HepG2 (cell line): Measurements from ENCODE around the gene YPEL3. TPM values are rescaled to one million over a fixed set of nuclear protein-coding genes. Genes with fewer than 3 reads are reported as not detected.

Experiments
- AGO2 ChIP-seq: fragments of 200-400 bp; formaldehyde crosslinking; optimal IDR thresholded peaks from 2 replicates; pipeline ENCODE3; 2017; ENCODE audit warnings: mild to moderate bottlenecking, low read depth, low read length, moderate library complexity
- ARNT ChIP-seq: fragments of 450-650 bp; IDR thresholded peaks from 2 replicates; pipeline ENCODE4 v1.6.1; 2017
- BRCA1 ChIP-seq: sonication (generic); formaldehyde crosslinking; IDR thresholded peaks from 2 replicates; pipeline ENCODE4 v1.4.0; 2020; ENCODE audit warnings: missing genetic modification reagents
- CC2D1A ChIP-seq: sonication (generic); formaldehyde crosslinking; IDR thresholded peaks from 2 replicates; pipeline ENCODE4 v1.8.1; 2023; ENCODE audit warnings: mild to moderate bottlenecking, missing genetic modification reagents
- DNMT1 ChIP-seq: sonication (generic); formaldehyde crosslinking; IDR thresholded peaks from 2 replicates; pipeline ENCODE4 v1.5.1; 2020; ENCODE audit warnings: mild to moderate bottlenecking, missing genetic modification reagents
- DPF2 ChIP-seq: sonication (generic); formaldehyde crosslinking; IDR thresholded peaks from 2 replicates; pipeline ENCODE4 v1.4.0; 2020; ENCODE audit warnings: mild to moderate bottlenecking, low read depth, missing genetic modification reagents, borderline replicate concordance
- ETV5 ChIP-seq: IDR thresholded peaks from 2 replicates; pipeline ENCODE4 v1.6.1; 2018; ENCODE audit warnings: missing biosample characterization, missing genetic modification reagents, inconsistent platforms, borderline replicate concordance
- KLF12 ChIP-seq: sonication (generic); formaldehyde crosslinking; IDR thresholded peaks from 2 replicates; pipeline ENCODE4 v1.4.0; 2020; ENCODE audit warnings: missing genetic modification reagents, borderline replicate concordance
- MAFK ChIP-seq, 2 experiments: IDR thresholded peaks in 1 of 2; conservative IDR thresholded peaks in 1 of 2; 2 replicates each; pipeline ENCODE4 v1.6.1; 2011; ENCODE audit warnings: improper control_type of control experiment in 2 of 2, low read length in 2 of 2
- MZF1 ChIP-seq: sonication (generic); formaldehyde crosslinking; IDR thresholded peaks from 2 replicates; pipeline ENCODE4 v1.8.1; 2023; ENCODE audit warnings: mild to moderate bottlenecking, missing genetic modification reagents, borderline replicate concordance
- RAD21 ChIP-seq: fragments of 450-650 bp; formaldehyde crosslinking; IDR thresholded peaks from 2 replicates; pipeline ENCODE4 v1.5.0; 2020; ENCODE audit warnings: mild to moderate bottlenecking
- RXRA ChIP-seq: sonication (generic); formaldehyde crosslinking; IDR thresholded peaks from 2 replicates; pipeline ENCODE4 v1.5.1; 2020; ENCODE audit warnings: missing genetic modification reagents
- SP4 ChIP-seq: sonication (generic); formaldehyde crosslinking; IDR thresholded peaks from 2 replicates; pipeline ENCODE4 v1.8.1; 2023; ENCODE audit warnings: mild to moderate bottlenecking, missing genetic modification reagents
- STAG1 ChIP-seq: sonication (generic); formaldehyde crosslinking; IDR thresholded peaks from 2 replicates; pipeline ENCODE4 v1.4.0; 2020; ENCODE audit warnings: missing genetic modification reagents
- TARDBP ChIP-seq: sonication (generic); formaldehyde crosslinking; IDR thresholded peaks from 2 replicates; pipeline ENCODE4 v1.8.0; 2022; ENCODE audit warnings: mild to moderate bottlenecking, missing genetic modification reagents
- YEATS2 ChIP-seq: sonication (generic); formaldehyde crosslinking; IDR thresholded peaks from 2 replicates; pipeline ENCODE4 v1.4.0; 2020; ENCODE audit warnings: missing genetic modification reagents, borderline replicate concordance
- ZFP36 ChIP-seq: fragments of 150-350 bp; IDR thresholded peaks from 2 replicates; pipeline ENCODE4 v1.6.1; 2018; ENCODE audit warnings: borderline replicate concordance, low read length, low read depth; ENCODE audit not compliant: partially characterized antibody
- ZFYVE20 ChIP-seq: sonication (generic); formaldehyde crosslinking; IDR thresholded peaks from 2 replicates; pipeline ENCODE4 v1.8.0; 2023; ENCODE audit warnings: low read depth, mild to moderate bottlenecking, moderate library complexity, missing genetic modification reagents, borderline replicate concordance
- ZNF207 ChIP-seq: fragments of 450-650 bp; IDR thresholded peaks from 2 replicates; pipeline ENCODE4 v1.6.1; 2016; ENCODE audit warnings: antibody characterized with exemption, borderline replicate concordance
- ZNF253 ChIP-seq: sonication (generic); formaldehyde crosslinking; IDR thresholded peaks from 2 replicates; pipeline ENCODE4 v1.8.0; 2022; ENCODE audit warnings: mild to moderate bottlenecking, missing genetic modification reagents, borderline replicate concordance
- ZNF337 ChIP-seq: sonication (generic); formaldehyde crosslinking; IDR thresholded peaks from 2 replicates; pipeline ENCODE4 v1.5.1; 2020; ENCODE audit warnings: missing genetic modification reagents, low read depth, mild to moderate bottlenecking, borderline replicate concordance
- ZNF614 ChIP-seq: IDR thresholded peaks from 2 replicates; pipeline ENCODE4 v1.6.1; 2018; ENCODE audit warnings: missing biosample characterization, missing genetic modification reagents, inconsistent platforms, borderline replicate concordance
- ZNF629 ChIP-seq: sonication (generic); formaldehyde crosslinking; conservative IDR thresholded peaks from 2 replicates; pipeline ENCODE4 v1.5.0; 2020; ENCODE audit warnings: missing genetic modification reagents
- ZNF775 ChIP-seq: sonication (generic); formaldehyde crosslinking; IDR thresholded peaks from 2 replicates; pipeline ENCODE4 v1.4.0; 2020; ENCODE audit warnings: missing genetic modification reagents, mild to moderate bottlenecking, moderate library complexity, borderline replicate concordance
- ZSCAN21 ChIP-seq: sonication (generic); formaldehyde crosslinking; IDR thresholded peaks from 2 replicates; pipeline ENCODE4 v1.8.0; 2022; ENCODE audit warnings: mild to moderate bottlenecking, missing genetic modification reagents, moderate library complexity, borderline replicate concordance
- polyA plus RNA-seq, 8 experiments: library from polyadenylated mRNA; depleted of rRNA in 3 of 8; stranded (reverse) in 7 of 8; unstranded in 1 of 8; fragments of >200 nt; fragmentation: Illumina TruSeq in 4 of 8; extraction: Trizol in 4 of 8; gene quantifications; 2 replicates each; pipeline versions ENCODE4 v1.2.1 to v1.2.3, GENCODE V29; 2011 to 2016; ENCODE audit warnings: low read depth in 4 of 8, missing spikeins in 1 of 8, mixed read lengths in 1 of 8; ENCODE audit not compliant: insufficient read depth in 1 of 8
- total RNA-seq, 5 experiments: library from RNA; depleted of rRNA; stranded (reverse); fragments of >200 nt; fragmentation: Illumina TruSeq; extraction: Trizol; gene quantifications; 2 replicates each; pipeline ENCODE4 v1.2.3, GENCODE V29; 2016; ENCODE audit warnings: low read depth in 1 of 5
- TF ChIP-seq, protein P1 (sequence below): sonication (generic); formaldehyde crosslinking; IDR thresholded peaks from 2 replicates; pipeline ENCODE4 v1.4.0; 2020; ENCODE audit warnings: missing genetic modification reagents
- TF ChIP-seq, protein P2 (sequence below): sonication (generic); formaldehyde crosslinking; IDR thresholded peaks from 2 replicates; pipeline ENCODE4 v1.5.1; 2020; ENCODE audit warnings: missing genetic modification reagents, mild to moderate bottlenecking, borderline replicate concordance
- TF ChIP-seq, protein P3 (sequence below): sonication (generic); formaldehyde crosslinking; IDR thresholded peaks from 2 replicates; pipeline ENCODE4 v1.8.0; 2022; ENCODE audit warnings: missing genetic modification reagents, low read depth, mild to moderate bottlenecking, borderline replicate concordance

The YPEL3 gene
- total and polyA plus RNA-seq, 2 of the 13 experiments (the other 11 are each of a cell fraction or from before 2014, with no cell fraction given): 5.4 to 47.0 TPM

DNA sequence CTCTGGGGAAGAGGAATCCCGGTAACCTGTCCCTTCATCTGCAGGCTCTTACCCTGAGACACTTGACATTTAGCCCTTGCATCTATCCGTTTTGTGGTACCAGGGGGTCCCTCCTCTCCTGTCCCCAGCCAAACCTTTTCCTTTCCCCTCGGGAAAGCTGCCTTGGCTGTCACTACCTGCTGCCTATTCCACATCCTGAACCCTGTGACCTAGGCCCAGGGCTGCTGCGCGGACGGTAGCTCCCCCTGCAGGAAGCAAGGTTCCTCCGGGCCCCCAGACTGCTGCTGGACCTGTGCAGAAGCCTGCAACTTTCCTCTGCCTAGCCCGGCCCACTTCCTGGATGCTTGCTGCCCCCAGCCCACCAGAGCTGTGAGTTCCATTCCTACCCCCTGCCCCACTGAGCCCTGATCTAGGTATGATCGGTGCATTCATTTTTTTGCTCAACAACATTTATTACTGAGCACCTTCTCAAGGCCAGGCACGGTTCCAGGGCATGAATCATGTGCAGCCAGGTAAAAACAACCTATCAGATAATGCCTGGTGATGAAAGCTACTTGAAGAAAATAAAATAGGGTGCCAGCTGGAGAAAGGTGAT is 41.0 kb downstream of the YPEL3 start (continued):
- TF ChIP-seq, protein P1, sequence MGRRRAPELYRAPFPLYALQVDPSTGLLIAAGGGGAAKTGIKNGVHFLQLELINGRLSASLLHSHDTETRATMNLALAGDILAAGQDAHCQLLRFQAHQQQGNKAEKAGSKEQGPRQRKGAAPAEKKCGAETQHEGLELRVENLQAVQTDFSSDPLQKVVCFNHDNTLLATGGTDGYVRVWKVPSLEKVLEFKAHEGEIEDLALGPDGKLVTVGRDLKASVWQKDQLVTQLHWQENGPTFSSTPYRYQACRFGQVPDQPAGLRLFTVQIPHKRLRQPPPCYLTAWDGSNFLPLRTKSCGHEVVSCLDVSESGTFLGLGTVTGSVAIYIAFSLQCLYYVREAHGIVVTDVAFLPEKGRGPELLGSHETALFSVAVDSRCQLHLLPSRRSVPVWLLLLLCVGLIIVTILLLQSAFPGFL: no peak
- TF ChIP-seq SP4 (no peak), TARDBP (0 out of 2 replicates have a peak, but pooled peaks have one; percentile 50), KLF12 (CRISPR knock-in tag) (no peak), ZNF207 (no peak), AGO2 (no peak), ZNF775 (CRISPR knock-in tag) (no peak), ARNT (no peak), ETV5 (CRISPR knock-in tag) (peak; percentile 54; the same call in 1 of the 2 replicates), ZNF629 (CRISPR knock-in tag) (no peak), STAG1 (CRISPR knock-in tag) (peak; percentile 75), DPF2 (CRISPR knock-in tag) (no peak), ZFP36 (no peak), ZNF253 (no peak), MAFK (conservative IDR thresholded peaks at IDR 0.05 in 1 of 2, IDR thresholded peaks at IDR 0.05 in 1 of 2; ENCODE audit: low read length in 2 of 2) (no peak), RXRA (CRISPR knock-in tag) (peak; percentile 65; the same call in 1 of the 2 replicates), ZNF614 (CRISPR knock-in tag) (peak; percentile 37; the same call in 1 of the 2 replicates), BRCA1 (CRISPR knock-in tag) (no peak), CC2D1A (CRISPR knock-in tag) (no peak), YEATS2 (CRISPR knock-in tag) (peak; percentile 48; the same call in 1 of the 2 replicates), ZFYVE20 (CRISPR knock-in tag) (no peak), ZSCAN21 (peak; percentile 69; the same call in 1 of the 2 replicates), DNMT1 (CRISPR knock-in tag) (no peak), MZF1 (CRISPR knock-in tag) (no peak), RAD21 (peak; percentile 81), ZNF337 (CRISPR knock-in tag) (no peak)
- TF ChIP-seq, protein P2, sequence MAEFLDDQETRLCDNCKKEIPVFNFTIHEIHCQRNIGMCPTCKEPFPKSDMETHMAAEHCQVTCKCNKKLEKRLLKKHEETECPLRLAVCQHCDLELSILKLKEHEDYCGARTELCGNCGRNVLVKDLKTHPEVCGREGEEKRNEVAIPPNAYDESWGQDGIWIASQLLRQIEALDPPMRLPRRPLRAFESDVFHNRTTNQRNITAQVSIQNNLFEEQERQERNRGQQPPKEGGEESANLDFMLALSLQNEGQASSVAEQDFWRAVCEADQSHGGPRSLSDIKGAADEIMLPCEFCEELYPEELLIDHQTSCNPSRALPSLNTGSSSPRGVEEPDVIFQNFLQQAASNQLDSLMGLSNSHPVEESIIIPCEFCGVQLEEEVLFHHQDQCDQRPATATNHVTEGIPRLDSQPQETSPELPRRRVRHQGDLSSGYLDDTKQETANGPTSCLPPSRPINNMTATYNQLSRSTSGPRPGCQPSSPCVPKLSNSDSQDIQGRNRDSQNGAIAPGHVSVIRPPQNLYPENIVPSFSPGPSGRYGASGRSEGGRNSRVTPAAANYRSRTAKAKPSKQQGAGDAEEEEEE (CRISPR knock-in tag): no peak; the same call in 1 of the 2 replicates
- TF ChIP-seq, protein P3, sequence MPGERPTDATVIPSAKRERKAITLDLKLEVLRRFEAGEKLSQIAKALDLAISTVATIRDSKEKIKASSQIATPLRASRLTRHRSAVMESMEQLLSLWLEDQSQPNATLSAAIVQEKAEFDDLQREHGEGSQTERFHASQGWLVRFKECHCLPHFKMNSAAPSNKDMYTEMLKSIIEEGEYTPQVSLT (CRISPR knock-in tag): no peak
